CD14-positive monocyte (primary cell): ENCODE data around the gene GALNT18. TPM values are rescaled to one million over a fixed set of nuclear protein-coding genes. Genes with fewer than 3 reads are reported as not detected.

Experiments used
- DNase-seq, 3 donors: peaks; one replicate each; pipeline ENCODE4 v3.0.0-alpha.2; 2011 to 2022
- H2AFZ ChIP-seq: 2 replicates; pipeline ENCODE4 v1.6.0; 2012; ENCODE audit warnings: mild to moderate bottlenecking, low read depth, low read length, inconsistent platforms; ENCODE audit not compliant: insufficient read depth, poor library complexity, severe bottlenecking
- H3K27ac ChIP-seq, 2 donors: 1 replicate in 1 of 2; 2 replicates in 1 of 2; pipeline ENCODE4 v1.5.1; 2012 to 2013; ENCODE audit warnings: low read length in 2 of 2, control low read depth in 1 of 2, inconsistent platforms in 1 of 2, low read depth in 1 of 2, mild to moderate bottlenecking in 1 of 2
- H3K27me3 ChIP-seq, 2 donors: one replicate each; pipeline versions ENCODE4 v1.6.0 to v1.6.1; 2011 to 2013; ENCODE audit warnings: low read length in 2 of 2; ENCODE audit not compliant: control insufficient read depth in 2 of 2, insufficient read depth in 2 of 2
- H3K36me3 ChIP-seq, 2 donors: replicated peaks in 1 of 2; 1 replicate in 1 of 2; 2 replicates in 1 of 2; pipeline versions ENCODE4 v1.5.1 to v1.6.1; 2012 to 2013; ENCODE audit warnings: low read length in 2 of 2, control low read depth in 1 of 2, inconsistent platforms in 1 of 2, mild to moderate bottlenecking in 1 of 2; ENCODE audit not compliant: insufficient read depth in 2 of 2, control insufficient read depth in 1 of 2
- H3K4me1 ChIP-seq, 2 donors: 1 replicate in 1 of 2; 2 replicates in 1 of 2; pipeline versions ENCODE4 v1.5.1 to v1.6.1; 2012 to 2013; ENCODE audit warnings: low read length in 2 of 2, control low read depth in 1 of 2, inconsistent platforms in 1 of 2, mild to moderate bottlenecking in 1 of 2, moderate library complexity in 1 of 2; ENCODE audit not compliant: insufficient read depth in 2 of 2, control insufficient read depth in 1 of 2
- H3K4me2 ChIP-seq: replicated peaks from 2 replicates; pipeline ENCODE3; 2012; ENCODE audit warnings: low read length, moderate library complexity, mild to moderate bottlenecking; ENCODE audit not compliant: poor library complexity, severe bottlenecking; ENCODE audit errors: extremely low read depth
- H3K4me3 ChIP-seq, 3 experiments: fragments of 200-600 bp in 1 of 3; sonication (generic) in 1 of 3; replicated peaks in 1 of 3; 1 replicate in 2 of 3; 2 replicates in 1 of 3; pipeline ENCODE4 v1.5.1; 2011 to 2013; ENCODE audit warnings: low read length in 3 of 3, mild to moderate bottlenecking in 3 of 3, control low read depth in 2 of 3, low read depth in 2 of 3, inconsistent platforms in 1 of 3, moderate library complexity in 1 of 3
- H3K79me2 ChIP-seq: 2 replicates; pipeline ENCODE4 v1.6.0; 2012; ENCODE audit warnings: mild to moderate bottlenecking, control low read depth, inconsistent platforms, low read length, moderate library complexity; ENCODE audit not compliant: insufficient read depth
- H3K9ac ChIP-seq: 2 replicates; pipeline ENCODE4 v1.6.0; 2017; ENCODE audit warnings: low read length, mild to moderate bottlenecking; ENCODE audit not compliant: insufficient read depth, poor library complexity, severe bottlenecking
- H3K9me3 ChIP-seq, 2 donors: replicated peaks in 1 of 2; 1 replicate in 1 of 2; 2 replicates in 1 of 2; pipeline versions ENCODE4 v1.5.1 to v1.6.1; 2012 to 2013; ENCODE audit warnings: low read length in 2 of 2, control low read depth in 1 of 2; ENCODE audit not compliant: control insufficient read depth in 1 of 2, insufficient read depth in 1 of 2
- H4K20me1 ChIP-seq: 2 replicates; pipeline ENCODE4 v1.6.0; 2012; ENCODE audit warnings: mild to moderate bottlenecking, low read length, control low read depth, moderate library complexity; ENCODE audit not compliant: insufficient read depth
- H3K27ac Mint-ChIP-seq, 7 donors: one replicate each; pipeline ENCODE4 v1.8.0; 2020; ENCODE audit warnings: mild to moderate bottlenecking in 7 of 7, mixed read lengths in 7 of 7, moderate library complexity in 6 of 7, inconsistent platforms in 2 of 7
- H3K27me3 Mint-ChIP-seq, 3 donors: one replicate each; pipeline ENCODE4 v1.8.0; 2021 to 2022; ENCODE audit warnings: low read depth in 3 of 3, mild to moderate bottlenecking in 3 of 3, mixed read lengths in 3 of 3, moderate library complexity in 3 of 3, inconsistent platforms in 1 of 3
- H3K36me3 Mint-ChIP-seq, 2 donors: one replicate each; pipeline ENCODE4 v1.8.0; 2020; ENCODE audit warnings: mixed read lengths in 2 of 2, inconsistent platforms in 1 of 2, mild to moderate bottlenecking in 1 of 2
- H3K4me1 Mint-ChIP-seq: one replicate; pipeline ENCODE4 v1.8.0; 2020; ENCODE audit warnings: mild to moderate bottlenecking, mixed read lengths
- H3K4me3 Mint-ChIP-seq, 2 donors: one replicate each; pipeline ENCODE4 v1.8.0; 2020; ENCODE audit warnings: mild to moderate bottlenecking in 2 of 2, mixed read lengths in 2 of 2, moderate library complexity in 1 of 2
- H3K9me3 Mint-ChIP-seq, 7 donors: one replicate each; pipeline ENCODE4 v1.8.0; 2020 to 2022; ENCODE audit warnings: mixed read lengths in 7 of 7, mild to moderate bottlenecking in 6 of 7, moderate library complexity in 6 of 7, inconsistent platforms in 2 of 7
- CTCF ChIP-seq: fragments of 200-600 bp; IDR thresholded peaks from one replicate; pipeline ENCODE4 v1.8.0; 2022; ENCODE audit warnings: antibody characterized with exemption, mild to moderate bottlenecking
- WGBS: methylation state at CpG from one replicate; pipeline ENCODE4 v1.1.5; 2013; ENCODE audit warnings: missing lambda C conversion rate; ENCODE audit not compliant: insufficient coverage; 5-methylcytosine and 5-hydroxymethylcytosine counted together
- intact Hi-C, 2 donors: fragments of 100-400 bp; cut with micrococcal nuclease; formaldehyde crosslinking; loops; one replicate each; pipeline versions ENCODE4 v1.15.0 to v1.15.1; 2023
- polyA plus RNA-seq, 3 donors: library from polyadenylated mRNA; depleted of rRNA in 1 of 3; unstranded in 2 of 3; stranded (reverse) in 1 of 3; fragments of 300-500 nt in 2 of 3; fragments of >200 nt in 1 of 3; fragmentation: Illumina TruSeq in 2 of 3; gene quantifications; 1 replicate in 2 of 3; 2 replicates in 1 of 3; pipeline ENCODE4 v1.2.3, GENCODE V29; 2012 to 2021

GALNT18 gene
- polyA plus RNA-seq, 3 donors = not detected

DNA sequence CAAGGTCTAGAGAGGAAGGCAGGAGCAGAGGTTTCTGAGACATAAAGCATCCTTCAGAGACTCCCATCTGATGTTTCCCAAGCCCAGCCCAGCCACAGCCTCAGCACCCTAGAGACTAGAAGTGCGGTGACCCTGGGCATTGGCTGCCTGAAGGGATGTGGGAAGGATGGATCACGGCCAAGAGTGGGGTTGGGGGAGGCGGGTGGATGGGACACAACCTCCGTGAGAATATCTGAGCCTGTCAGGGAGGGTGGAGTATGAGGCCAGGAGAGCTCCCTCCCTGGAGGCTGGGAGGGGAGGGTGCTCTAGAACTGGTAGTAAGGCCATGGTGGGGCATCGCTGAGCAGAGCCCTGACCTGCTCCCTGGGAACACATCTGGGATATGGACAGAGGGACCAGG, 340.2 kb downstream of the GALNT18 start:
- no peaks in the 10 kb centered on the region for H3K4me1 ChIP-seq
- no peak overlapping the region for H3K4me2 ChIP-seq
- H3K79me2 ChIP-seq = no peaks in the 10 kb centered on the region
- TF ChIP-seq CTCF = no peak
- H3K27me3 Mint-ChIP-seq = peaks cover 1 to 15% (median 5%) of the 10 kb centered on the region in 3 donors
- intact Hi-C loops = no loop called here
- no peaks in the 10 kb centered on the region for H3K36me3 Mint-ChIP-seq
- H3K4me3 ChIP-seq = no peak overlapping the region
- 87% methylated on average over 4 of the region's 5 CpGs for WGBS
- no peaks in the 10 kb centered on the region for H3K36me3 ChIP-seq
- no peaks in the 10 kb centered on the region for H3K9me3 ChIP-seq
- peaks cover 0 to 3% (median 0%) of the 10 kb centered on the region in 7 donors for H3K9me3 Mint-ChIP-seq
- H3K27me3 ChIP-seq = no peaks in the 10 kb centered on the region
- peaks cover 4% of the 10 kb centered on the region for H3K4me1 Mint-ChIP-seq
- DNase-seq = no peak
- no peaks in the 10 kb centered on the region for H4K20me1 ChIP-seq
- no peak overlapping the region for H3K27ac Mint-ChIP-seq
- no peak overlapping the region for H3K27ac ChIP-seq
- H3K4me3 Mint-ChIP-seq = no peak overlapping the region
- H2AFZ ChIP-seq = no peak overlapping the region
- H3K9ac ChIP-seq = no peak overlapping the region

GRCh38 chr11:11280826-11281225, 341.0 kb downstream of the GALNT18 start:
- H3K4me1 ChIP-seq = no peaks in the 10 kb centered on the region
- H3K79me2 ChIP-seq = no peaks in the 10 kb centered on the region
- H3K27me3 Mint-ChIP-seq = peaks cover 1 to 11% (median 3%) of the 10 kb centered on the region in 3 donors
- H3K4me3 Mint-ChIP-seq = no peak overlapping the region
- no peaks in the 10 kb centered on the region for H3K36me3 ChIP-seq
- H3K9ac ChIP-seq = no peak overlapping the region
- H3K4me1 Mint-ChIP-seq = peaks cover 5% of the 10 kb centered on the region
- no peak overlapping the region for H3K4me3 ChIP-seq
- H3K36me3 Mint-ChIP-seq = no peaks in the 10 kb centered on the region
- H3K27ac Mint-ChIP-seq = no peak overlapping the region
- no peaks in the 10 kb centered on the region for H4K20me1 ChIP-seq
- H3K27ac ChIP-seq = no peak overlapping the region
- intact Hi-C loops = no loop called here
- no peak overlapping the region for H3K4me2 ChIP-seq
- no peak for DNase-seq
- H3K9me3 ChIP-seq = no peaks in the 10 kb centered on the region
- WGBS = 94% methylated on average over 4 of the region's 5 CpGs
- peaks cover 0 to 4% (median 0%) of the 10 kb centered on the region in 7 donors for H3K9me3 Mint-ChIP-seq
- TF ChIP-seq CTCF = no peak
- no peak overlapping the region for H2AFZ ChIP-seq
- no peaks in the 10 kb centered on the region for H3K27me3 ChIP-seq
